WTC11 (cell line): ENCODE data around the gene DGCR2. TPM values are rescaled to one million over a fixed set of nuclear protein-coding genes. Genes with fewer than 3 reads are reported as not detected.

Source experiments
- ATAC-seq: fragments of 200-7000 bp; cut with Tn5 transposase; 2 replicates; pipeline ENCODE4 v1.10.0; 2021; ENCODE audit warnings: mild to moderate bottlenecking, moderate library complexity
- CTCF ChIA-PET: fragments of 300-600 bp; sonication (Branson Sonifier 250); formaldehyde crosslinking; loops from one replicate; lab custom pipeline; 2021; ENCODE audit warnings: antibody characterized with exemption; lab: Charles Lee
- POLR2A ChIA-PET: fragments of 350-600 bp; sonication (Branson Sonifier 250); formaldehyde crosslinking; loops from one replicate; lab custom pipeline; 2021; ENCODE audit warnings: antibody characterized with exemption; lab: Charles Lee
- DNase-seq: peaks from one replicate; pipeline ENCODE4 v3.0.0; 2021; ENCODE audit warnings: low spot score
- H3K27ac Mint-ChIP-seq: 2 replicates; pipeline ENCODE4 v1.8.0; 2021; ENCODE audit warnings: mixed read lengths
- H3K27me3 Mint-ChIP-seq: 2 replicates; pipeline ENCODE4 v1.8.0; 2021; ENCODE audit warnings: low read depth, mild to moderate bottlenecking, moderate library complexity, mixed read lengths
- H3K36me3 Mint-ChIP-seq: 2 replicates; pipeline ENCODE4 v1.8.0; 2021; ENCODE audit warnings: mixed read lengths
- H3K4me1 Mint-ChIP-seq: 2 replicates; pipeline ENCODE4 v1.8.0; 2022; ENCODE audit warnings: mixed read lengths
- H3K4me3 Mint-ChIP-seq: 2 replicates; pipeline ENCODE4 v1.8.0; 2021; ENCODE audit warnings: mild to moderate bottlenecking, moderate library complexity, mixed read lengths
- H3K9me3 Mint-ChIP-seq: 2 replicates; pipeline ENCODE4 v1.8.0; 2021; ENCODE audit warnings: mixed read lengths
- ATF3 ChIP-seq: sonication (generic); formaldehyde crosslinking; conservative IDR thresholded peaks from 2 replicates; pipeline ENCODE4 v1.8.1; 2022; ENCODE audit warnings: mild to moderate bottlenecking, missing genetic modification reagents
- CBFB ChIP-seq: sonication (generic); formaldehyde crosslinking; IDR thresholded peaks from 2 replicates; pipeline ENCODE4 v1.8.1; 2022; ENCODE audit warnings: mild to moderate bottlenecking, low read depth, missing genetic modification reagents
- CDX4 ChIP-seq: fragments of 250-450 bp; sonication (Bioruptor Pico); IDR thresholded peaks from 2 replicates; pipeline ENCODE4 v1.9.0; 2021; ENCODE audit warnings: moderate library complexity, mild to moderate bottlenecking, inconsistent platforms, borderline replicate concordance
- CREM ChIP-seq: sonication (generic); formaldehyde crosslinking; IDR thresholded peaks from 2 replicates; pipeline ENCODE4 v1.8.1; 2022; ENCODE audit warnings: mild to moderate bottlenecking, missing genetic modification reagents, moderate library complexity
- FOXP4 ChIP-seq: sonication (generic); formaldehyde crosslinking; IDR thresholded peaks from 2 replicates; pipeline ENCODE4 v1.8.0; 2022; ENCODE audit warnings: mild to moderate bottlenecking, missing genetic modification reagents
- GRHL2 ChIP-seq: fragments of 250-450 bp; sonication (Bioruptor Pico); IDR thresholded peaks from 2 replicates; pipeline ENCODE4 v1.8.0; 2022; ENCODE audit warnings: mild to moderate bottlenecking, moderate library complexity; ENCODE audit not compliant: insufficient replicate concordance, severe bottlenecking
- IRF2 ChIP-seq: sonication (generic); formaldehyde crosslinking; IDR thresholded peaks from 2 replicates; pipeline ENCODE4 v1.8.0; 2022; ENCODE audit warnings: low read depth, missing genetic modification reagents, borderline replicate concordance
- JAZF1 ChIP-seq: fragments of 250-450 bp; sonication (Bioruptor Pico); IDR thresholded peaks from 2 replicates; pipeline ENCODE4 v1.9.0; 2021; ENCODE audit warnings: moderate library complexity, mild to moderate bottlenecking, inconsistent platforms
- NFE2L1 ChIP-seq: sonication (generic); formaldehyde crosslinking; IDR thresholded peaks from 2 replicates; pipeline ENCODE4 v1.8.1; 2023; ENCODE audit warnings: missing genetic modification reagents
- ZMAT4 ChIP-seq: fragments of 250-450 bp; sonication (Bioruptor Pico); IDR thresholded peaks from 2 replicates; pipeline ENCODE4 v1.9.0; 2021; ENCODE audit warnings: mild to moderate bottlenecking
- ZNF219 ChIP-seq: sonication (generic); formaldehyde crosslinking; IDR thresholded peaks from 2 replicates; pipeline ENCODE4 v1.8.0; 2023; ENCODE audit warnings: missing genetic modification reagents, mild to moderate bottlenecking, borderline replicate concordance
- ZNF232 ChIP-seq: sonication (generic); formaldehyde crosslinking; IDR thresholded peaks from 2 replicates; pipeline ENCODE4 v1.8.0; 2022; ENCODE audit warnings: mild to moderate bottlenecking, missing genetic modification reagents
- ZNF281 ChIP-seq: sonication (generic); formaldehyde crosslinking; IDR thresholded peaks from 2 replicates; pipeline ENCODE4 v1.8.0; 2023; ENCODE audit warnings: mild to moderate bottlenecking, missing genetic modification reagents
- ZNF317 ChIP-seq: sonication (generic); formaldehyde crosslinking; IDR thresholded peaks from 2 replicates; pipeline ENCODE4 v1.8.1; 2023; ENCODE audit warnings: low read depth, mild to moderate bottlenecking, moderate library complexity, missing genetic modification reagents, borderline replicate concordance
- ZNF416 ChIP-seq: fragments of 250-450 bp; sonication (Bioruptor Pico); IDR thresholded peaks from 2 replicates; pipeline ENCODE4 v1.9.0; 2021; ENCODE audit warnings: mild to moderate bottlenecking, inconsistent platforms
- total RNA-seq: library from RNA; stranded (reverse); gene quantifications from 3 replicates; pipeline ENCODE4 v1.2.3, GENCODE V29; 2021
- TF ChIP-seq, protein P1 (sequence below): sonication (generic); formaldehyde crosslinking; IDR thresholded peaks from 2 replicates; pipeline ENCODE4 v1.8.0; 2022; ENCODE audit warnings: mild to moderate bottlenecking, missing genetic modification reagents
- TF ChIP-seq, protein P2 (sequence below): fragments of 250-450 bp; sonication (Bioruptor Pico); IDR thresholded peaks from 2 replicates; pipeline ENCODE4 v2.1.2; 2022; ENCODE audit warnings: mild to moderate bottlenecking, moderate library complexity
- TF ChIP-seq, protein P3 (sequence below): sonication (generic); formaldehyde crosslinking; IDR thresholded peaks from 2 replicates; pipeline ENCODE4 v1.8.1; 2023; ENCODE audit warnings: mild to moderate bottlenecking, missing genetic modification reagents, moderate library complexity

DGCR2 gene
- total RNA-seq, 1 experiment from 2014 or later = 64.2 TPM

DNA sequence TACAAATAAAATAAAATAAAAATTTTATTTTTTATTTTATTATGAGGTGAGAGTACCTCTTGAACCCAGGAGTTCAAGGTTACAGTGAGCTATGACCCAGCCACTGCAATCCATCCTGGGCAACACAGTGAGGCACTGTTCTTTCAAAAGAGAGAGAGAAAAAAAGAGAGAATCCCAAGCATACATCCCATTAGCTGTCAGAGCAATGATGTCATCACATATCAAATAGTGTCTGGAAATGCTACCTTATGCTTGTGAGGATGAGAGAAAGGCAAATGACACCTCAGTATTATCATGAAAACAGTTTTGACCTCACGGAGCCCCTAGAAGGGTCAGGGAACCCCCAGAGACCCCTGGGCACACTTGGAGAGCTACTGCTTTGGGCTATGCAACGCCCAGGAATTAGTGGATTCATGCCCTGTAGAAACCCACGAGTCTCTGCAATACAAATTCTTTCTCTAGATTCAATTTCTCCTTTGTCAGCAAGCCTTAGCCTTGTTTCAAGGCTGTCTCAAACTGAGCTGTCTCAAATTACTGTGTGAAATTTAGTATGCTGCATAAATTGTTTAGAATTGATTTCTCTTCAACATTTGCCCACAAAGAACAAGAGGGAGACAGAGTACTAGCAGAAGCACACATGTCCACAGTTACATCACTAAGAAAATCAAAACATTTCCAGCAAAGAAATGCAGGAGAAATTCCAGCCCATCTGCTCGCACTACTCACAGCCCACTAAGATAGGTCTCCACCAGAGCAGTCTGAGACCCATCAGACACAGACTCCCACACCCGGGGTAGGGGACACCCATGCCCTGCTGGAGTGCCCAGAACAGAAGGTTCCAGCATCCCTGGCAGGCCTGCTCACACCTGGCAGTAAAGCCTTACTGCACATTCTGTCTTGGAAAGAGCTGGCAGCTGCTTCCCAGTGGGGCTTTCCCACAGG lies 18.1 kb downstream of the DGCR2 start:
- peak overlapping the region; percentile 81 for H3K27ac Mint-ChIP-seq
- no peak for ATAC-seq
- H3K9me3 Mint-ChIP-seq = no peaks in the 10 kb centered on the region
- DNase-seq = no peak
- ChIA-PET CTCF (interaction anchor here (0.7 kb wide), 1 partner anchor 390 kb away, joined by 3 read pairs; no protein-coding TSS in a partner anchor), POLR2A (interaction anchor here (0.7 kb wide), 4 partner anchors 11 to 319 kb away, joined by 3 to 8 read pairs (median 4); no protein-coding TSS in a partner anchor)
- H3K27me3 Mint-ChIP-seq = no peaks in the 10 kb centered on the region
- no peaks in the 10 kb centered on the region for H3K36me3 Mint-ChIP-seq
- peaks cover 4% of the 10 kb centered on the region for H3K4me1 Mint-ChIP-seq
- no peak overlapping the region for H3K4me3 Mint-ChIP-seq
- TF ChIP-seq, protein P1, sequence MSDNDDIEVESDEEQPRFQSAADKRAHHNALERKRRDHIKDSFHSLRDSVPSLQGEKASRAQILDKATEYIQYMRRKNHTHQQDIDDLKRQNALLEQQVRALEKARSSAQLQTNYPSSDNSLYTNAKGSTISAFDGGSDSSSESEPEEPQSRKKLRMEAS (CRISPR knock-in tag) = no peak
- TF ChIP-seq ZNF219 (CRISPR knock-in tag) = no peak
- no peak for TF ChIP-seq ATF3
- TF ChIP-seq CREM = no peak
- TF ChIP-seq, all 79 proteins: peak for 0

- ATAC-seq (no peak), DNase-seq (no peak)
- H3K4me1 Mint-ChIP-seq = no peaks in the 10 kb centered on the region
- TF ChIP-seq FOXP4 (CRISPR knock-in tag) (no peak), ZNF281 (CRISPR knock-in tag) (no peak), ATF3 (no peak), NFE2L1 (CRISPR knock-in tag) (no peak), IRF2 (CRISPR knock-in tag) (no peak), GRHL2 (CRISPR knock-in tag) (no peak)
- TF ChIP-seq, protein P2, sequence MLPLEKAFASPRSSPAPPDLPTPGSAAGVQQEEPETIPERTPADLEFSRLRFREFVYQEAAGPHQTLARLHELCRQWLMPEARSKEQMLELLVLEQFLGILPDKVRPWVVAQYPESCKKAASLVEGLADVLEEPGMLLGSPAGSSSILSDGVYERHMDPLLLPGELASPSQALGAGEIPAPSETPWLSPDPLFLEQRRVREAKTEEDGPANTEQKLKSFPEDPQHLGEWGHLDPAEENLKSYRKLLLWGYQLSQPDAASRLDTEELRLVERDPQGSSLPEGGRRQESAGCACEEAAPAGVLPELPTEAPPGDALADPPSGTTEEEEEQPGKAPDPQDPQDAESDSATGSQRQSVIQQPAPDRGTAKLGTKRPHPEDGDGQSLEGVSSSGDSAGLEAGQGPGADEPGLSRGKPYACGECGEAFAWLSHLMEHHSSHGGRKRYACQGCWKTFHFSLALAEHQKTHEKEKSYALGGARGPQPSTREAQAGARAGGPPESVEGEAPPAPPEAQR (CRISPR knock-in tag) = no peak
- POLR2A ChIA-PET = no interaction called here
- no peaks in the 10 kb centered on the region; the same call in 1 of the 2 replicates for H3K9me3 Mint-ChIP-seq
- no peaks in the 10 kb centered on the region for H3K27me3 Mint-ChIP-seq
- peak overlapping the region; percentile 2; the same call in 1 of the 2 replicates for H3K27ac Mint-ChIP-seq
- 0 out of 2 replicates have a peak, but pooled peaks cover 3% of the 10 kb centered on the region for H3K36me3 Mint-ChIP-seq
- no peak overlapping the region for H3K4me3 Mint-ChIP-seq
- CTCF ChIA-PET = interaction anchor here (0.9 kb wide), 1 partner anchor 46 kb away, joined by 3 read pairs; the partner anchor contains the start of gene ESS2
These were observed 24.1 kb downstream of the DGCR2 start for GRCh38 chr22:19098157-19098556.

DNA sequence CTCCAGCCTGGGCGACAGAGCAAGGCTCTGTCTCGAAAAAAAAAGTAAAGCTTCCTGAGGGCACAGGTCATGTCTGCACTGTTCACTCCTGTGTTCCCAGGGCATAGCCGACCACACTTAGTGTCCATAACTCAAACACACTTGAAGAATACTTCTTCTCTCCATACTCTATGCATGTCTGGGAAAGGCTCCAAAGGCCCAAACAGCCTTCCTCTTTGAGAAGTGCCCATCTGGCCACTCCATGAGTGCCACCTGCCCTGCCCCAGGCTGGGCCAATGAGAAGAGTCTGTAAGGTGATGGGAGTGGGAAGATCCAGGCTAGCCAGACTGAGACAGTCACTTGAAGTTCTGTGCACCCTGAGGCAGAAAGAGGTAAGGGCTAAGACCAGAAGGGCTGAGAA lies 24.7 kb downstream of the DGCR2 start:
- Mint-ChIP-seq H3K27ac (no peak overlapping the region; the same call in 1 of the 2 replicates), H3K4me3 (no peak overlapping the region)
- POLR2A ChIA-PET = no interaction called here
- no peak for TF ChIP-seq ZMAT4 (CRISPR knock-in tag)
- TF ChIP-seq CBFB (CRISPR knock-in tag) = no peak
- TF ChIP-seq, protein P3, sequence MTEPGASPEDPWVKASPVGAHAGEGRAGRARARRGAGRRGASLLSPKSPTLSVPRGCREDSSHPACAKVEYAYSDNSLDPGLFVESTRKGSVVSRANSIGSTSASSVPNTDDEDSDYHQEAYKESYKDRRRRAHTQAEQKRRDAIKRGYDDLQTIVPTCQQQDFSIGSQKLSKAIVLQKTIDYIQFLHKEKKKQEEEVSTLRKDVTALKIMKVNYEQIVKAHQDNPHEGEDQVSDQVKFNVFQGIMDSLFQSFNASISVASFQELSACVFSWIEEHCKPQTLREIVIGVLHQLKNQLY = no peak
- no peak for TF ChIP-seq ZNF416 (CRISPR knock-in tag)
- TF ChIP-seq CDX4 (CRISPR knock-in tag) = no peak
- no peak for TF ChIP-seq JAZF1 (CRISPR knock-in tag)
- no peak for TF ChIP-seq ZNF317
- TF ChIP-seq ZNF232 = no peak
- TF ChIP-seq, all 79 proteins: peak for 0
- H3K9me3 Mint-ChIP-seq = no peaks in the 10 kb centered on the region; the same call in 1 of the 2 replicates
- H3K4me1 Mint-ChIP-seq = peaks cover 3% of the 10 kb centered on the region
- H3K36me3 Mint-ChIP-seq = 0 out of 2 replicates have a peak, but pooled peaks cover 3% of the 10 kb centered on the region
- DNase-seq = no peak
- ATAC-seq = no peak
- H3K27me3 Mint-ChIP-seq = no peaks in the 10 kb centered on the region
- CTCF ChIA-PET = interaction anchor here (0.7 kb wide), 1 partner anchor 12 kb away, joined by 4 read pairs; no protein-coding TSS in a partner anchor
